Lower lobe of right lung (tissue), 2 donors: ENCODE measurements around the gene C1R. TPM values are rescaled to one million over a fixed set of nuclear protein-coding genes. Genes with fewer than 3 reads are reported as not detected.

Experiments used
- ATAC-seq, 2 donors: fragments of 200-7000 bp; cut with Tn5 transposase; one replicate each; pipeline ENCODE4 v1.9.1; 2020 to 2022; ENCODE audit warnings: mild to moderate bottlenecking in 2 of 2, moderate library complexity in 2 of 2
- DNase-seq: peaks from one replicate; pipeline ENCODE4 v3.0.0-alpha.2; 2020
- H3K27ac ChIP-seq: fragments of 200-600 bp; one replicate; pipeline ENCODE4 v1.8.0; 2022
- H3K27me3 ChIP-seq: fragments of 200-600 bp; one replicate; pipeline ENCODE4 v1.8.0; 2022; ENCODE audit warnings: low read depth
- H3K36me3 ChIP-seq: fragments of 200-600 bp; one replicate; pipeline ENCODE4 v1.8.0; 2022; ENCODE audit warnings: mild to moderate bottlenecking
- H3K4me1 ChIP-seq: fragments of 200-600 bp; one replicate; pipeline ENCODE4 v1.8.0; 2022
- H3K4me3 ChIP-seq: fragments of 200-600 bp; one replicate; pipeline ENCODE4 v1.8.0; 2022; ENCODE audit warnings: mild to moderate bottlenecking
- H3K9me3 ChIP-seq: fragments of 200-600 bp; one replicate; pipeline ENCODE4 v1.8.0; 2022
- CTCF ChIP-seq: fragments of 200-600 bp; IDR thresholded peaks from one replicate; pipeline ENCODE4 v1.8.0; 2022; ENCODE audit warnings: antibody characterized with exemption, mild to moderate bottlenecking
- intact Hi-C: fragments of 100-400 bp; cut with DNase I; formaldehyde crosslinking; loops from one replicate; pipeline ENCODE4 v1.11.0; 2022
- total RNA-seq: library from RNA; stranded (reverse); fragmentation: NEBNext Ultra II Directional; extraction: Animal tissue kit (Norgen Biotek cat#: 25700); gene quantifications from one replicate; pipeline ENCODE4 v1.2.1, GENCODE V29; 2021
- donor health status: DM: no; HTN: yes; CAD: no; lungs with severe emphysema.

The C1R gene
- total RNA-seq, 1 donor from 2014 or later, result 373 TPM

DNA sequence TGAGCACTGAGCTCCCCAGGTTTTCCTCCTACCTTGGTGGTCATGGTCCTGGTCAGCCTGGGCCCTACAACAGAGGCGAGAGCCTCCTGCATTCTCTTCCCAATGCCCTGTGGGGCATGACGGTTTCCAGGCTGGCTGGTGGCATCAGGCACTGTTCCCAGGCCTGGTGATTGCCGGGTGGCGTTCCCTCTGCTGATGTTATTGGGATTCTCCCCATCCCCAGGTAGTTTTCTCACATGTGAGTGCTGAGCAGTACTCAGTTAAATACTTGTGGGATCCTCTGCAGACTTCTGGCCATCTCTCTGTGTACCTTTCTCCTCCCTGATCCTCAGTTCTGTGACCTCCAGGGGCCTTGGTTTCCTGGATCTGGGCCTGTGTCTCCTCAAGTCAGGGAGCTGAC, 15.8 kb downstream of the C1R start:
- peaks cover 8% of the 10 kb centered on the region for H3K36me3 ChIP-seq
- peaks cover 9% of the 10 kb centered on the region for H3K4me1 ChIP-seq
- H3K27me3 ChIP-seq, result no peaks in the 10 kb centered on the region
- H3K27ac ChIP-seq, result no peak overlapping the region
- no peak for ATAC-seq
- H3K9me3 ChIP-seq, result no peaks in the 10 kb centered on the region
- no peak for TF ChIP-seq CTCF
- DNase-seq, result no peak
- H3K4me3 ChIP-seq, result no peak overlapping the region
- intact Hi-C loops, result no loop called here

DNA sequence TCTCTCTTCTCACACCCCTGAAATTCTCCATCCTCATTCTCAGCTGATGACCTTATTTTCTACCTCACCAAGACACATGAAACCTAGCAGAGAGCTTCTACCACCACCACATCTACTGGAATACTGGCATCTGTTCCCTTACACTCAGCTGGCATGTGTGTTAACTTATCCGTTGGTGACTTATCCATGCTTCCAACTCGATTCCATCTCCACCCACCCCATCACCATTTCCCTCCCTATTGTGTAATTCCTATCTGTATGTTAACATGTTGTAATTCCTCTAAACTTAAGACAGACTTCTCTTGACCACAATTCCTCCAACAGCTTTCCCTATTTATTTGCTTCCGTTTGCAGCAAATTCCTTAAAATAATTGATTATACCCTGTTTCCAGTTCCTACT, 16.3 kb downstream of the C1R start:
- intact Hi-C loops, result no loop called here
- Histone ChIP-seq H3K9me3 (no peaks in the 10 kb centered on the region), H3K4me3 (no peak overlapping the region), H3K27me3 (no peaks in the 10 kb centered on the region), H3K4me1 (peaks cover 9% of the 10 kb centered on the region), H3K27ac (no peak overlapping the region), H3K36me3 (peaks cover 7% of the 10 kb centered on the region)
- no peak for ATAC-seq
- DNase-seq, result no peak
- no peak for TF ChIP-seq CTCF

GRCh38 chr12:7075518-7075917, 16.7 kb downstream of the C1R start:
- intact Hi-C loops, result no loop called here
- Histone ChIP-seq H3K36me3 (peaks cover 4% of the 10 kb centered on the region), H3K9me3 (no peaks in the 10 kb centered on the region), H3K27ac (no peak overlapping the region), H3K4me3 (no peak overlapping the region), H3K4me1 (peaks cover 9% of the 10 kb centered on the region), H3K27me3 (no peaks in the 10 kb centered on the region)
- ATAC-seq (no peak), DNase-seq (no peak)
- TF ChIP-seq CTCF, result no peak

DNA sequence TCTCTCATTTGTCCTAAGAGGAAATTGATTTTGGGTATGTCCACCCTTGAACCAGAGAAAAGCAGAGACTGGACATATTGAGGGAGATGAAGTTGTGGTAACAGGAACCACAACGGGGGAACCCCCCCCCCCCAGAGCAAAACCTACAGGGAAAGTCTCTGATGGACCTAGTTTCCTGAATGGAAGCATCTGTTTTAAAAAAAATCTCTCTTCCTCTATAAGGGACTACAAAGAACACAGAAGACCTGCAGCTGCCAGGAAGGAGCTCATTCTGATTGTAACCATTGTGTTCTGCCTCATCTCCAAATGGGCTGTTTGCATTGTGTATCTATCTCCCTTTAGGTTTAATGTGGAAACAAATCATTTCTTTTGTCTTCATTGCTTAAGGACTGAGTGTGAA, 18.3 kb downstream of the C1R start:
- DNase-seq (no peak), ATAC-seq (no peak)
- Histone ChIP-seq H3K27ac (no peak overlapping the region), H3K4me1 (no peaks in the 10 kb centered on the region), H3K36me3 (peaks cover 13% of the 10 kb centered on the region), H3K9me3 (no peaks in the 10 kb centered on the region), H3K27me3 (no peaks in the 10 kb centered on the region), H3K4me3 (no peak overlapping the region)
- intact Hi-C loops, result no loop called here
- no peak for TF ChIP-seq CTCF

- no peaks in the 10 kb centered on the region for H3K27me3 ChIP-seq
- intact Hi-C loops, result no loop called here
- no peaks in the 10 kb centered on the region for H3K4me1 ChIP-seq
- H3K27ac ChIP-seq, result no peak overlapping the region
- ATAC-seq (no peak), DNase-seq (no peak)
- H3K9me3 ChIP-seq, result no peaks in the 10 kb centered on the region
- TF ChIP-seq CTCF, result no peak
- no peak overlapping the region for H3K4me3 ChIP-seq
- peaks cover 14% of the 10 kb centered on the region for H3K36me3 ChIP-seq
Observed at GRCh38 chr12:7072554-7072953, 19.7 kb downstream of the C1R start.

DNA sequence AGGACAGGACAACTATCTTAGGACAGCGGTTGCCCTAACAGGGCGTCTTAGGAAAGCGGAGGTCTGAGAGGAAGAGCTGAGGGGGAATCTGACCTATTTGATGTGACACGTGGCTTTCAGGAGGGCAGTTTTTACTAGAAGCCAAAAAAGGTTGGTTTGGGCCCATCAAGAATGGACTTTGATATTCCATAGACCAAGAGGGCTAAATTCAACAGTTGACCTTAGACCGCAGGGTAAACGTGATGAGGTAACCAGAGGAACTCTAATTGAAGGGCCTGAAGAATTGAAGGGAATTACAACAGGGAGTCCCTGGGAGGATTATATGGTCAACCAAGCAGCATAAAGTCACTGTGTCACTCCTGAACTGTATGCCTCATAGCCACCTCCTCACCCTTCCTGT, 20.2 kb downstream of the C1R start:
- H3K36me3 ChIP-seq, result peaks cover 19% of the 10 kb centered on the region
- H3K9me3 ChIP-seq, result no peaks in the 10 kb centered on the region
- H3K27me3 ChIP-seq, result no peaks in the 10 kb centered on the region
- no peaks in the 10 kb centered on the region for H3K4me1 ChIP-seq
- DNase-seq (no peak), ATAC-seq (no peak)
- no peak for TF ChIP-seq CTCF
- H3K27ac ChIP-seq, result no peak overlapping the region
- intact Hi-C loops, result no loop called here
- no peak overlapping the region for H3K4me3 ChIP-seq
